ENCODE measurements around the gene NEU2. TPM values are rescaled to one million over a fixed set of nuclear protein-coding genes. Genes with fewer than 3 reads are reported as not detected.
"Not testable (repeated sequence)": the region's sequence is repeated elsewhere in the genome, so short reads cannot be mapped to it uniquely, and the experiment has no call there.

Gene NEU2
- polyA plus RNA-seq, 1 donor, result not detected

GRCh38 chr2:233034091-233034882 lies 1.8 kb downstream of the NEU2 start:
- DNase-seq (ENCODE audit: low read depth), result no peak

GRCh38 chr2:233035426-233036161 lies 3.1 kb downstream of the NEU2 start:
- no peak for DNase-seq (ENCODE audit: low read depth)

- no peak for DNase-seq (ENCODE audit: low read depth)
Observed at GRCh38 chr2:233036162-233036838, 3.8 kb downstream of the NEU2 start.

- no peak for DNase-seq (ENCODE audit: low read depth)
Observed at GRCh38 chr2:233037078-233037477, 4.6 kb downstream of the NEU2 start.

- no peak for DNase-seq (ENCODE audit: low read depth)
Observed at GRCh38 chr2:233039212-233039845, 6.9 kb downstream of the NEU2 start.

- no peak for DNase-seq (ENCODE audit: low read depth)
Observed at GRCh38 chr2:233039846-233040530, 7.5 kb downstream of the NEU2 start.

GRCh38 chr2:233040571-233040970 lies 8.1 kb downstream of the NEU2 start:
- DNase-seq (ENCODE audit: low read depth), result no peak

- DNase-seq (ENCODE audit: low read depth), result no peak
Observed at GRCh38 chr2:233041722-233042323, 9.4 kb downstream of the NEU2 start.

- DNase-seq (ENCODE audit: low read depth), result no peak
Observed at GRCh38 chr2:233042549-233042948, 10.1 kb downstream of the NEU2 start.

- no peak for DNase-seq (ENCODE audit: low read depth)
Observed at GRCh38 chr2:233044974-233045605, 12.6 kb downstream of the NEU2 start.

- DNase-seq (ENCODE audit: low read depth), result no peak
Observed at GRCh38 chr2:233047206-233047605, 14.7 kb downstream of the NEU2 start.

GRCh38 chr2:233047667-233048066 lies 15.2 kb downstream of the NEU2 start:
- DNase-seq (ENCODE audit: low read depth), result no peak

GRCh38 chr2:233048569-233049193 lies 16.2 kb downstream of the NEU2 start:
- DNase-seq (ENCODE audit: low read depth), result no peak

- no peak for DNase-seq (ENCODE audit: low read depth)
Observed at GRCh38 chr2:233049194-233049761, 16.8 kb downstream of the NEU2 start.

- DNase-seq (ENCODE audit: low read depth), result no peak
Observed at GRCh38 chr2:233051241-233052149, 19.0 kb downstream of the NEU2 start.

GRCh38 chr2:233052517-233052916 lies 20.0 kb downstream of the NEU2 start:
- DNase-seq (ENCODE audit: low read depth), result not testable (repeated sequence)

GRCh38 chr2:233053928-233054784 lies 21.7 kb downstream of the NEU2 start:
- DNase-seq (ENCODE audit: low read depth), result no peak

GRCh38 chr2:233055362-233055761 lies 22.9 kb downstream of the NEU2 start:
- DNase-seq (ENCODE audit: low read depth), result no peak
